HL-60 (cell line): ENCODE data around the gene ARPP21.

Experiments used
- POLR2AphosphoS5 ChIP-seq: IDR thresholded peaks from 2 replicates; pipeline ENCODE4 v1.6.1; 2012; ENCODE audit warnings: low read depth
- TF ChIP-seq, protein P1 (sequence below): IDR thresholded peaks from one replicate; pipeline ENCODE4 v1.5.1; 2011; ENCODE audit warnings: low read length, control low read depth, inconsistent platforms; ENCODE audit not compliant: insufficient read depth
- TF ChIP-seq, protein P2 (sequence below): IDR thresholded peaks from 2 replicates; pipeline ENCODE4 v1.6.1; 2012; ENCODE audit warnings: low read depth; ENCODE audit not compliant: insufficient replicate concordance

DNA sequence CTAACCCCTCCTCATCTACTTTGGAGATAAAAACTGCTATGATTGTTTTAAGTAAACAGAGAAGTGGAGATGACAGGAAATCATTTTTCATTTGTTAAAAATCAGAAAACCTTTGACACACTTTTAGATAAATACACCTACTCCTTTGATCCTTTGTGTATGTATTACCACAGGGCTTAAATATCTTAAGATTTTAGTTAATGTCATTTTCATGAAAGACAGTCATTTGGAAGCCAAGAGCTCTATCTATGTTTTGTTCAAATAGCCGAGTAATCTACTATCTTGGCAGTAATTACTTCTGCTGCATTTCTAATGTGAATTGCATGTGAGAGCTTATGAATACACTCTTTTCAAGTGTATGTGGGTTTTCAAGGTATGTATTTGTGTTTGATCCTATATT, 2.0 kb downstream of the ARPP21 start:
- TF ChIP-seq, protein P1, sequence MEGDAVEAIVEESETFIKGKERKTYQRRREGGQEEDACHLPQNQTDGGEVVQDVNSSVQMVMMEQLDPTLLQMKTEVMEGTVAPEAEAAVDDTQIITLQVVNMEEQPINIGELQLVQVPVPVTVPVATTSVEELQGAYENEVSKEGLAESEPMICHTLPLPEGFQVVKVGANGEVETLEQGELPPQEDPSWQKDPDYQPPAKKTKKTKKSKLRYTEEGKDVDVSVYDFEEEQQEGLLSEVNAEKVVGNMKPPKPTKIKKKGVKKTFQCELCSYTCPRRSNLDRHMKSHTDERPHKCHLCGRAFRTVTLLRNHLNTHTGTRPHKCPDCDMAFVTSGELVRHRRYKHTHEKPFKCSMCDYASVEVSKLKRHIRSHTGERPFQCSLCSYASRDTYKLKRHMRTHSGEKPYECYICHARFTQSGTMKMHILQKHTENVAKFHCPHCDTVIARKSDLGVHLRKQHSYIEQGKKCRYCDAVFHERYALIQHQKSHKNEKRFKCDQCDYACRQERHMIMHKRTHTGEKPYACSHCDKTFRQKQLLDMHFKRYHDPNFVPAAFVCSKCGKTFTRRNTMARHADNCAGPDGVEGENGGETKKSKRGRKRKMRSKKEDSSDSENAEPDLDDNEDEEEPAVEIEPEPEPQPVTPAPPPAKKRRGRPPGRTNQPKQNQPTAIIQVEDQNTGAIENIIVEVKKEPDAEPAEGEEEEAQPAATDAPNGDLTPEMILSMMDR: no peak
- no peak for TF ChIP-seq POLR2AphosphoS5
- TF ChIP-seq, protein P2, sequence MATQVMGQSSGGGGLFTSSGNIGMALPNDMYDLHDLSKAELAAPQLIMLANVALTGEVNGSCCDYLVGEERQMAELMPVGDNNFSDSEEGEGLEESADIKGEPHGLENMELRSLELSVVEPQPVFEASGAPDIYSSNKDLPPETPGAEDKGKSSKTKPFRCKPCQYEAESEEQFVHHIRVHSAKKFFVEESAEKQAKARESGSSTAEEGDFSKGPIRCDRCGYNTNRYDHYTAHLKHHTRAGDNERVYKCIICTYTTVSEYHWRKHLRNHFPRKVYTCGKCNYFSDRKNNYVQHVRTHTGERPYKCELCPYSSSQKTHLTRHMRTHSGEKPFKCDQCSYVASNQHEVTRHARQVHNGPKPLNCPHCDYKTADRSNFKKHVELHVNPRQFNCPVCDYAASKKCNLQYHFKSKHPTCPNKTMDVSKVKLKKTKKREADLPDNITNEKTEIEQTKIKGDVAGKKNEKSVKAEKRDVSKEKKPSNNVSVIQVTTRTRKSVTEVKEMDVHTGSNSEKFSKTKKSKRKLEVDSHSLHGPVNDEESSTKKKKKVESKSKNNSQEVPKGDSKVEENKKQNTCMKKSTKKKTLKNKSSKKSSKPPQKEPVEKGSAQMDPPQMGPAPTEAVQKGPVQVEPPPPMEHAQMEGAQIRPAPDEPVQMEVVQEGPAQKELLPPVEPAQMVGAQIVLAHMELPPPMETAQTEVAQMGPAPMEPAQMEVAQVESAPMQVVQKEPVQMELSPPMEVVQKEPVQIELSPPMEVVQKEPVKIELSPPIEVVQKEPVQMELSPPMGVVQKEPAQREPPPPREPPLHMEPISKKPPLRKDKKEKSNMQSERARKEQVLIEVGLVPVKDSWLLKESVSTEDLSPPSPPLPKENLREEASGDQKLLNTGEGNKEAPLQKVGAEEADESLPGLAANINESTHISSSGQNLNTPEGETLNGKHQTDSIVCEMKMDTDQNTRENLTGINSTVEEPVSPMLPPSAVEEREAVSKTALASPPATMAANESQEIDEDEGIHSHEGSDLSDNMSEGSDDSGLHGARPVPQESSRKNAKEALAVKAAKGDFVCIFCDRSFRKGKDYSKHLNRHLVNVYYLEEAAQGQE: no peak
